Measurements from ENCODE around the gene NPTX2.

The NPTX2 gene

DNA sequence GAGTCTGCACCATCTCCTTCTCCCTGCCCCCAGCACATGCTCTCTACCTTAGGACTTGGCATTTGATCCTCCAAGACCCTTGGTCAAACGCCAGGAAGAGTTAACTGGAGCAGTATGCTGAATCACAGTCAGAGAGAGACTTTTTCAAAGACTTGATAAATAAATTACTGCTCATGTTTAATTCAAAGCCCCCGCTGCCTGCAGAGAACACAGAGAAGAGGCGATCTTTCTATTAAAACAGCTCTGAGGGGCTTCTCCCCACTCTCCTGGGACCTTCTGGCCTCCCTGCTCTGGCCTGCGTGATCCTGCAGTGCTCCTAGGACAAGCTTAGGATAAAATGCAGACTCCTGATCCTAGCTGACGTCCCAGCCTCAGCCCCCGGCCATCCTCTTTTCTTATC lies 47.8 kb downstream of the NPTX2 start:
- TF ChIP-seq, protein P1, sequence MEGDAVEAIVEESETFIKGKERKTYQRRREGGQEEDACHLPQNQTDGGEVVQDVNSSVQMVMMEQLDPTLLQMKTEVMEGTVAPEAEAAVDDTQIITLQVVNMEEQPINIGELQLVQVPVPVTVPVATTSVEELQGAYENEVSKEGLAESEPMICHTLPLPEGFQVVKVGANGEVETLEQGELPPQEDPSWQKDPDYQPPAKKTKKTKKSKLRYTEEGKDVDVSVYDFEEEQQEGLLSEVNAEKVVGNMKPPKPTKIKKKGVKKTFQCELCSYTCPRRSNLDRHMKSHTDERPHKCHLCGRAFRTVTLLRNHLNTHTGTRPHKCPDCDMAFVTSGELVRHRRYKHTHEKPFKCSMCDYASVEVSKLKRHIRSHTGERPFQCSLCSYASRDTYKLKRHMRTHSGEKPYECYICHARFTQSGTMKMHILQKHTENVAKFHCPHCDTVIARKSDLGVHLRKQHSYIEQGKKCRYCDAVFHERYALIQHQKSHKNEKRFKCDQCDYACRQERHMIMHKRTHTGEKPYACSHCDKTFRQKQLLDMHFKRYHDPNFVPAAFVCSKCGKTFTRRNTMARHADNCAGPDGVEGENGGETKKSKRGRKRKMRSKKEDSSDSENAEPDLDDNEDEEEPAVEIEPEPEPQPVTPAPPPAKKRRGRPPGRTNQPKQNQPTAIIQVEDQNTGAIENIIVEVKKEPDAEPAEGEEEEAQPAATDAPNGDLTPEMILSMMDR (IDR thresholded peaks at IDR 0.05): no peak
- DNase-seq (ENCODE audit: low spot score): no peak
- Histone ChIP-seq H3K4me3 (no peak overlapping the region), H3K27ac (no peak overlapping the region)

DNA sequence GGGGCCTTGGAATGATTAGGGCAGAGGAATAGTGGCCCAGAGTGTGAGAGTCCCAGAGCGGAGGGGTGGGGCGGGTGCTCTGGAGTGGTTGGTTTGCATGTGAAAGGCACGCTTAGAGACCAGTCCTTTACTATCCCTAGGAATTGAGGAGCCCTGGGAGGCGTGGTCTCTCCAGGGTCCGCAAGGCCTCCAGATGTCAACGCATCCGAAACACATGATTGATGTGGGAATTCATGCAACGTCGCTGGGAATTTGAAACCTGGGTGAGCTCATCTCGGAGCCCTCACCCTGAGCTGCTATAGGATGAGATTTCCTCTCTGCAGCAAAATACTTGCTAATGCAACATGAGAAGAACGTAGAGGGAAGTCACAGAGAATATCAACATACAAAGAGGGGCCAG lies 51.2 kb downstream of the NPTX2 start:
- no peak for DNase-seq (ENCODE audit: low spot score)
- H3K27ac ChIP-seq: no peak overlapping the region
- H3K4me3 ChIP-seq: no peak overlapping the region
- TF ChIP-seq, protein P1 (IDR thresholded peaks at IDR 0.05): no peak

DNA sequence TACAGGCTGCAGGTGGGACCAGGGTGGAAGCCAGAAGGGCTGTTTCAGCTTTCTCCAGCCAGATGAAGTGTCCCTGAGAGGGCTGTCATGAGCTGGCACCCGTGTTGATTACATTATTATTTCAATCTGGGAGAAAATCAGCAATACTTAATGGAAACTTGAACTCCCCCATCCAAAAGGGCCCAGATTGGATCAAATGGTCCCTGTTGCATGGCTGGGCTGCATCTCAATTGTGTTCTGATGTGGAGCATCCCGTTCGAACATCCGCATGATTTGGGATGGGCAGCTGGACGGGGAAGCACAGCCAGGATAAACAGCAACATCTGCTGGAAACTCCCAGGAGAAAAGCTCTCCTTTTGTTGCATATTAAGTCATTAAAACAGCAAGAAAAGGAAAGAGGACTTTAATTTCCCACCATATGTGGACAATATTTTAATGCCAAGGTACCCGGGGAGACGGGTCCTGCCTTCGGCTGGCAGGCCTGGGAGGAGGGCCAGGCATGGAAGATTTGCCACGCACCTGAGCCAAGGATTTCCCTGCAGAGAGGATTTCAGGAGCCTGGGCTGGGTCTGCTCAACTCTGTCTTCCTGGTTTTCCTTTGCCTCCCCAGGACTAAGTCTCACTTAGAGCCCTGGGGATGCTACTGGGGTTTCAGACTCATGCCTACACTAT lies 52.4 kb downstream of the NPTX2 start:
- TF ChIP-seq, protein P1 (IDR thresholded peaks at IDR 0.05): no peak
- no peak for DNase-seq (ENCODE audit: low spot score)
- H3K27ac ChIP-seq: no peak overlapping the region

DNA sequence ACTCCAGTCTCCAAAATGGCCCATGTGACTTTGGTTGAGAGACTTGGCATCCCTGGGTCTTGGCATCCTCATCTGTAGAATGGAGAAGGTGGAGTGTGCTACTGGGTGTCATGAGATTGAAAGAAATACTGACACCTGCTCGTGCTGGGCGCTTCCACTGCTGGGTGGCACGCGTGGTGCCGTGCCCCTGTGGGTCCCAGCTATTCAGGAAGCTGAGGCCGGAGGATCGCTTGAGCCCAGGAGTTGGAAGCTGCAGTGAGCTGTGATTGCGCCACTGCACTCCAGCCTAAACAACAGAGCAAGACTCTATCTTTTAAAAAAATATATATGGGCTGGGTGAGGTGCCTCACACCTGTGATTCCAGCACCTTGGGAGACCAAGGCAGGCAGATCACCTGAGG lies 53.1 kb downstream of the NPTX2 start:
- Histone ChIP-seq H3K4me3 (no peak overlapping the region), H3K27ac (no peak overlapping the region)
- TF ChIP-seq, protein P1 (IDR thresholded peaks at IDR 0.05): no peak
- no peak for DNase-seq (ENCODE audit: low spot score)

More for the DNA sequence above, 52.4 kb downstream of the NPTX2 start:
- no peak overlapping the region for H3K4me3 ChIP-seq

DNA sequence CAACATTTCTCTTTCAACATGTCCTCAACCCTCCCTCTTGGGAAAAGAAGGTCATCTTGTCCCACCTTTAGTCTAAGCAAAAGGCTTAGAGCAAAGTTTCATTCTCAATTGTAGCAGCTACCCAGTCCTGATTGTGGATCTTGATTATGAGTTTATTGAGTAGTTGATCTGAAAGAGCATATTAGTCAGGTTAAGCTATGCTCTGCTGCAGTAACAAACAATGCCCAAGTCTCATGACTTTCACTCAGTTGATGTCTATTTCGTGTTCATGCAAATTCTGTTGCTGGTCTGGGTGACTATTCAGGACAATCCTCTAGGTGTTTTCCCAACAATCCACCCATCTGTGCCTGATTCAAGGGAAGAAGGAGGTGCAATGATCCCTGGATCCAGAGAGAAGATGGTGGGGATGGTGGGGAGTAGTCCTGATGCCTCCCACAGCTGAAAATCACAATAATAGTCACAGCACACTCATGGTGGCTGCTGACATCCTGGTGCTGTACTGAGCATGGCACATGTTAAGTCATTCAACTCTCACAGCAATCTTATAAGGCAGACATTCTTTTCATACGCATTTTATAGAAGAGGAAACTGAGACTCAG lies 54.7 kb downstream of the NPTX2 start:
- H3K27ac ChIP-seq: no peak overlapping the region
- DNase-seq (ENCODE audit: low spot score): no peak
- H3K4me3 ChIP-seq: no peak overlapping the region
- TF ChIP-seq, protein P1 (IDR thresholded peaks at IDR 0.05): no peak

DNA sequence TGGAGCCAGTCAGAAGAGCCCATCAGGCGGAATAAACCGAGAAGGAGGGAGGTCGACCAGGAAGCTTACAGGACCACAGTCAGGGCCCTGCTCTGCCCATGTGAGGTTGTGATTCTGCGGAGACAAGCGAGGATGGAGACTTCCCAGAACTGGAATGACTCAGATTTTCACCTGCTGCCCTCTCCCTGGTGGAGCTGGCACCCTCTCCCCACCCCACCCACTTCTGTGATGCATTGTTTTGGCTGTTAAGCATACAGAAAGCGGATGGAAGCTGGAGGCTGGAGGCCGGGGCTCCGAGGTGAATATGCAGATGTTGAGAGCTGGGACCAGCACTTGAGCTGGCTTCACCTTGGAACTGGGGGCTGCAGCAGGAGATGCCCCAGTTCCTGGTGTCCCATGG lies 57.4 kb downstream of the NPTX2 start:
- no peak for DNase-seq (ENCODE audit: low spot score)
- Histone ChIP-seq H3K27ac (no peak overlapping the region), H3K4me3 (no peak overlapping the region)
- TF ChIP-seq, protein P1 (IDR thresholded peaks at IDR 0.05): no peak

DNA sequence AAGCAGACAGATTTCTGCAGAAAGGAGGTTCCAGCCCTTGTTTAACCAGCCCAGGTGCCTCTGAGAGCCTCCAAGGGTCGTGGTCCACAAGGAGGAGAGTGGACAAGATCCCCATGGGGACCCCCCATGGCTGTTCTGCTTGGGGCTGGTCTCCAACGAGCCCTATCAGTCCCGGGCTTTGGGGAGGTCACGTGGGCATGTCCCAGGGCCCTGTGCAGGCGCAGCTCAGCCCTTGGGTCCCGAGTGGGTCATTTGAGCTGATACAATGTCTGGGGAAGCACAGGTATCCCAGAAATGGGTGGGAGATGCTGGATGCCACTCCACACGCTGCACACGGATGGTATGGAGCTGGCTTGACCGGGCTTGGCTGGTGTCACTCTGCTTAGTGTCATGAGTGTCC lies 57.8 kb downstream of the NPTX2 start:
- TF ChIP-seq, protein P1 (IDR thresholded peaks at IDR 0.05): no peak
- DNase-seq (ENCODE audit: low spot score): no peak
- Histone ChIP-seq H3K27ac (no peak overlapping the region), H3K4me3 (no peak overlapping the region)

All from coronary artery (tissue), 2 donors.